Measurements from ENCODE around the gene MED13.

The MED13 gene

DNA sequence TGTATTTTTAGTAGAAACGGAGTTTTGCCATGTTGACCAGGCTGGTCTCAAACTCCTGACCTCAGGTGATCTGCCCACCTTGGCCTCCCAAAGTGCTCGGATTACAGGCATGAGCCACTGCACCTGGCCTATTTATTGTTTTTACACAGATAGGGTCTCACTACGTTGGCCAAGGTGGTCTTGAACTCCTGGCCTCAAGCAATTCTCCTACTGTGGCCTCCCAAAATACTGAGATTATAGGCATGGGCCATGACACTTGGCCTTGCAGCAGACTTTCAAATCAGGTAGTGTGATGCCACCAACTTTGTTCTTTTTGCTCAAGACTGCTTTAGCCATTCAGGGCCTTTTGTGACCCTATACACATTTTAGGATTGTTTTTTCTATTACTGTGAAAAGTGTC lies 75.6 kb downstream of the MED13 start:
- H3K4me3 ChIP-seq (ENCODE audit: low read depth, low read length), result no peak overlapping the region
- TF ChIP-seq ZNF664 (tag by site-specific recombination; IDR thresholded peaks at IDR 0.05) (no peak), ZNF121 (tag by site-specific recombination; IDR thresholded peaks at IDR 0.05) (peak; percentile 60; the same call in 1 of the 2 replicates)
- peaks cover 74 to 75% of the 10 kb centered on the region in 2 experiments for H3K36me3 ChIP-seq (ENCODE audit: control insufficient read depth in 2 of 2, insufficient read depth in 1 of 2, low read length in 2 of 2)
- ChIA-PET POLR2A (no interaction called here), CTCF (no interaction called here)
- no peaks in the 10 kb centered on the region for H3K4me1 ChIP-seq (ENCODE audit: control insufficient read depth, insufficient read depth, low read length)
- no peaks in the 10 kb centered on the region for H3K9me3 ChIP-seq (ENCODE audit: control insufficient read depth, insufficient read depth, low read depth, low read length)
- H3K27ac ChIP-seq (ENCODE audit: extremely low read depth, low read depth, low read length), result no peak overlapping the region

DNA sequence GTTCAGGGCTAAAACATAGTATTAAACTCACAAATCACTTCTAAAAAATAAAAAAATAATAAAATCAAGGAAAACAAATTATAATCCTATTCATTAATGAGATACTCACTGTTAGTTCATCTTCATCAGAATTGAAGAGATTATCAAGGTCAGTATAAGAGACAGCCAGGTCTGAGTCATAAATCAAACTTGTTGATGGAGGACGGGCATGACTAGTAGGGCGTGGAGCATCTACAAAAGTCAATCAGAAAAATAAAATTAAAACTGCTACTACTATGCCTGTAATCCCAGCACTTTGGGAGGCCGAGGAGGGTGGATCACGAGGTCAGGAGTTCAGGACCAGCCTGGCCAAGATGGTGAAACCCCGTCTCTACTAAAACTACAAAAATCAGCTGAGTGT lies 78.2 kb downstream of the MED13 start:
- Histone ChIP-seq H3K4me3 (ENCODE audit: low read depth, low read length) (no peak overlapping the region), H3K9me3 (ENCODE audit: control insufficient read depth, insufficient read depth, low read depth, low read length) (no peaks in the 10 kb centered on the region), H3K4me1 (ENCODE audit: control insufficient read depth, insufficient read depth, low read length) (no peaks in the 10 kb centered on the region), H3K27ac (ENCODE audit: extremely low read depth, low read depth, low read length) (no peak overlapping the region), H3K36me3 (ENCODE audit: control insufficient read depth in 2 of 2, insufficient read depth in 1 of 2, low read length in 2 of 2) (peaks cover 65 to 82% of the 10 kb centered on the region in 2 experiments)
- ChIA-PET CTCF (interaction anchor here (0.6 kb wide), 1 partner anchor 291 kb away, joined by 5 read pairs; no protein-coding TSS in a partner anchor), POLR2A (no interaction called here)
- TF ChIP-seq, protein P1, sequence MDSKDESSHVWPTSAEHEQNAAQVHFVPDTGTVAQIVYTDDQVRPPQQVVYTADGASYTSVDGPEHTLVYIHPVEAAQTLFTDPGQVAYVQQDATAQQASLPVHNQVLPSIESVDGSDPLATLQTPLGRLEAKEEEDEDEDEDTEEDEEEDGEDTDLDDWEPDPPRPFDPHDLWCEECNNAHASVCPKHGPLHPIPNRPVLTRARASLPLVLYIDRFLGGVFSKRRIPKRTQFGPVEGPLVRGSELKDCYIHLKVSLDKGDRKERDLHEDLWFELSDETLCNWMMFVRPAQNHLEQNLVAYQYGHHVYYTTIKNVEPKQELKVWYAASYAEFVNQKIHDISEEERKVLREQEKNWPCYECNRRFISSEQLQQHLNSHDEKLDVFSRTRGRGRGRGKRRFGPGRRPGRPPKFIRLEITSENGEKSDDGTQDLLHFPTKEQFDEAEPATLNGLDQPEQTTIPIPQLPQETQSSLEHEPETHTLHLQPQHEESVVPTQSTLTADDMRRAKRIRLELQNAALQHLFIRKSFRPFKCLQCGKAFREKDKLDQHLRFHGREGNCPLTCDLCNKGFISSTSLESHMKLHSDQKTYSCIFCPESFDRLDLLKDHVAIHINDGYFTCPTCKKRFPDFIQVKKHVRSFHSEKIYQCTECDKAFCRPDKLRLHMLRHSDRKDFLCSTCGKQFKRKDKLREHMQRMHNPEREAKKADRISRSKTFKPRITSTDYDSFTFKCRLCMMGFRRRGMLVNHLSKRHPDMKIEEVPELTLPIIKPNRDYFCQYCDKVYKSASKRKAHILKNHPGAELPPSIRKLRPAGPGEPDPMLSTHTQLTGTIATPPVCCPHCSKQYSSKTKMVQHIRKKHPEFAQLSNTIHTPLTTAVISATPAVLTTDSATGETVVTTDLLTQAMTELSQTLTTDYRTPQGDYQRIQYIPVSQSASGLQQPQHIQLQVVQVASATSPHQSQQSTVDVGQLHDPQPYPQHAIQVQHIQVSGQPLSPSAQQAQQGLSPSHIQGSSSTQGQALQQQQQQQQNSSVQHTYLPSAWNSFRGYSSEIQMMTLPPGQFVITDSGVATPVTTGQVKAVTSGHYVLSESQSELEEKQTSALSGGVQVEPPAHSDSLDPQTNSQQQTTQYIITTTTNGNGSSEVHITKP (tag by site-specific recombination; IDR thresholded peaks at IDR 0.05), result no peak
- TF ChIP-seq KLF1 (tag by site-specific recombination; IDR thresholded peaks at IDR 0.05), result no peak
- TF ChIP-seq ZNF747 (tag by site-specific recombination; IDR thresholded peaks at IDR 0.05), result no peak

DNA sequence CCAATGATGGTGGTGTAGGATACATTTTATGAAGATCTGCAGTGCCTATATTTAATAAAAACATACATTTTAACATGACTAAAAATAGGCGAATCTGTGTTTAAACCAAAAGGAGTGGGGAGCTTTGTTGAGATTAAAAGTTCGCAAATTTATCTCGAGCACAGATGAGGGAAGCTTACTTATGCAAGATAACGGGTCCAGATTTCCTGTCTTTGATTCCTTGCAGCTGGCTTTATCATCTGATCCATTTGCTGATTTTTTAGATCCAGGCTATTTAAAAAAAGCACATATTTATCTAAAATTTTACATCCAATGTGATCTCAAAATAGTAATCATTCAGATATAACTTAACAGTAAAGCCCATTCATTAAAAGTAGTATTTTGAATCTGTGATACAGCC lies 80.3 kb downstream of the MED13 start:
- H3K27ac ChIP-seq (ENCODE audit: extremely low read depth, low read depth, low read length), result no peak overlapping the region

DNA sequence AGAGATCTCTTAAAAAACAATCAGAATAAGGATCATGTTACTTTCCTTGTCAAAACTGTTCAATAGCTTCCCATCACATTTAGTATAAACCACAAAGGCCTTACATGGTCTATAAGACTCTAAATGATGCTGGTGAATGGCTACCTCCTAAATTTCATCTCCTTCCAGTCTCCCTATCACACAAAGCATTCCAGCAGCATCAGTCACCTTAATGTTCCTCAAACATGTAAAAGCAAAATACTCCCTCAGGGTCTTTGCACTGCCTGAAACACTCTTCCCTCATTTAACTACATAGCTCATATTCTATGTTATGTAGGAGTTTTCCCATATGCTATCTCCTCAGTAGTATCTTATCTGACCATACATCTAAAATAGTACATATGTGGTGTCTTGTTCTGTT lies 83.8 kb downstream of the MED13 start:
- H3K27ac ChIP-seq (ENCODE audit: extremely low read depth, low read depth, low read length), result no peak overlapping the region
- POLR2A ChIA-PET, result no interaction called here
- no peaks in the 10 kb centered on the region for H3K4me1 ChIP-seq (ENCODE audit: control insufficient read depth, insufficient read depth, low read length)
- H3K4me3 ChIP-seq (ENCODE audit: low read depth, low read length), result no peak overlapping the region
- no peaks in the 10 kb centered on the region for H3K9me3 ChIP-seq (ENCODE audit: control insufficient read depth, insufficient read depth, low read depth, low read length)
- CTCF ChIA-PET, result interaction anchor here (0.6 kb wide), 2 partner anchors 85 to 891 kb away, joined by 3 read pairs; no protein-coding TSS in a partner anchor
- peaks cover 67 to 92% of the 10 kb centered on the region in 2 experiments for H3K36me3 ChIP-seq (ENCODE audit: control insufficient read depth in 2 of 2, insufficient read depth in 1 of 2, low read length in 2 of 2)
- TF ChIP-seq ZNF133 (tag by site-specific recombination; IDR thresholded peaks at IDR 0.05) (no peak), ZSCAN30 (tag by site-specific recombination; IDR thresholded peaks at IDR 0.05) (no peak), ZFHX2 (tag by site-specific recombination; conservative IDR thresholded peaks at IDR 0.05) (no peak), ZNF555 (tag by site-specific recombination; conservative IDR thresholded peaks at IDR 0.05) (no peak), ZNF548 (tag by site-specific recombination; IDR thresholded peaks at IDR 0.05) (no peak), ZNF24 (tag by site-specific recombination; IDR thresholded peaks at IDR 0.05) (no peak), GLIS1 (tag by site-specific recombination; IDR thresholded peaks at IDR 0.05) (no peak)
- TF ChIP-seq, protein P2, sequence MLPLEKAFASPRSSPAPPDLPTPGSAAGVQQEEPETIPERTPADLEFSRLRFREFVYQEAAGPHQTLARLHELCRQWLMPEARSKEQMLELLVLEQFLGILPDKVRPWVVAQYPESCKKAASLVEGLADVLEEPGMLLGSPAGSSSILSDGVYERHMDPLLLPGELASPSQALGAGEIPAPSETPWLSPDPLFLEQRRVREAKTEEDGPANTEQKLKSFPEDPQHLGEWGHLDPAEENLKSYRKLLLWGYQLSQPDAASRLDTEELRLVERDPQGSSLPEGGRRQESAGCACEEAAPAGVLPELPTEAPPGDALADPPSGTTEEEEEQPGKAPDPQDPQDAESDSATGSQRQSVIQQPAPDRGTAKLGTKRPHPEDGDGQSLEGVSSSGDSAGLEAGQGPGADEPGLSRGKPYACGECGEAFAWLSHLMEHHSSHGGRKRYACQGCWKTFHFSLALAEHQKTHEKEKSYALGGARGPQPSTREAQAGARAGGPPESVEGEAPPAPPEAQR (tag by site-specific recombination; IDR thresholded peaks at IDR 0.05), result no peak
- TF ChIP-seq, protein P3, sequence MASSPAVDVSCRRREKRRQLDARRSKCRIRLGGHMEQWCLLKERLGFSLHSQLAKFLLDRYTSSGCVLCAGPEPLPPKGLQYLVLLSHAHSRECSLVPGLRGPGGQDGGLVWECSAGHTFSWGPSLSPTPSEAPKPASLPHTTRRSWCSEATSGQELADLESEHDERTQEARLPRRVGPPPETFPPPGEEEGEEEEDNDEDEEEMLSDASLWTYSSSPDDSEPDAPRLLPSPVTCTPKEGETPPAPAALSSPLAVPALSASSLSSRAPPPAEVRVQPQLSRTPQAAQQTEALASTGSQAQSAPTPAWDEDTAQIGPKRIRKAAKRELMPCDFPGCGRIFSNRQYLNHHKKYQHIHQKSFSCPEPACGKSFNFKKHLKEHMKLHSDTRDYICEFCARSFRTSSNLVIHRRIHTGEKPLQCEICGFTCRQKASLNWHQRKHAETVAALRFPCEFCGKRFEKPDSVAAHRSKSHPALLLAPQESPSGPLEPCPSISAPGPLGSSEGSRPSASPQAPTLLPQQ (tag by site-specific recombination; IDR thresholded peaks at IDR 0.05), result no peak
- TF ChIP-seq, protein P4, sequence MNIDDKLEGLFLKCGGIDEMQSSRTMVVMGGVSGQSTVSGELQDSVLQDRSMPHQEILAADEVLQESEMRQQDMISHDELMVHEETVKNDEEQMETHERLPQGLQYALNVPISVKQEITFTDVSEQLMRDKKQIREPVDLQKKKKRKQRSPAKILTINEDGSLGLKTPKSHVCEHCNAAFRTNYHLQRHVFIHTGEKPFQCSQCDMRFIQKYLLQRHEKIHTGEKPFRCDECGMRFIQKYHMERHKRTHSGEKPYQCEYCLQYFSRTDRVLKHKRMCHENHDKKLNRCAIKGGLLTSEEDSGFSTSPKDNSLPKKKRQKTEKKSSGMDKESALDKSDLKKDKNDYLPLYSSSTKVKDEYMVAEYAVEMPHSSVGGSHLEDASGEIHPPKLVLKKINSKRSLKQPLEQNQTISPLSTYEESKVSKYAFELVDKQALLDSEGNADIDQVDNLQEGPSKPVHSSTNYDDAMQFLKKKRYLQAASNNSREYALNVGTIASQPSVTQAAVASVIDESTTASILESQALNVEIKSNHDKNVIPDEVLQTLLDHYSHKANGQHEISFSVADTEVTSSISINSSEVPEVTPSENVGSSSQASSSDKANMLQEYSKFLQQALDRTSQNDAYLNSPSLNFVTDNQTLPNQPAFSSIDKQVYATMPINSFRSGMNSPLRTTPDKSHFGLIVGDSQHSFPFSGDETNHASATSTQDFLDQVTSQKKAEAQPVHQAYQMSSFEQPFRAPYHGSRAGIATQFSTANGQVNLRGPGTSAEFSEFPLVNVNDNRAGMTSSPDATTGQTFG (tag by site-specific recombination; IDR thresholded peaks at IDR 0.05; ENCODE audit: borderline replicate concordance), result no peak

More for the DNA sequence above, 80.3 kb downstream of the MED13 start:
- CTCF ChIA-PET, result no interaction called here
- Histone ChIP-seq H3K4me1 (ENCODE audit: control insufficient read depth, insufficient read depth, low read length) (no peaks in the 10 kb centered on the region), H3K4me3 (ENCODE audit: low read depth, low read length) (no peak overlapping the region), H3K36me3 (ENCODE audit: control insufficient read depth in 2 of 2, insufficient read depth in 1 of 2, low read length in 2 of 2) (peaks cover 54 to 85% of the 10 kb centered on the region in 2 experiments), H3K9me3 (ENCODE audit: control insufficient read depth, insufficient read depth, low read depth, low read length) (no peaks in the 10 kb centered on the region)
- POLR2A ChIA-PET, result no interaction called here
- TF ChIP-seq BCL11A (tag by site-specific recombination; IDR thresholded peaks at IDR 0.05; ENCODE audit: low read depth) (no peak), ZNF660 (tag by site-specific recombination; IDR thresholded peaks at IDR 0.05) (no peak), ZSCAN23 (tag by site-specific recombination; IDR thresholded peaks at IDR 0.05) (no peak), TCF7L2 (IDR thresholded peaks at IDR 0.05; ENCODE audit: borderline replicate concordance, low read depth, low read length) (no peak)
